22Rv1 (cell line): ENCODE data around the gene PEDS1.
A peak's percentile ranks its signal among the peaks of the same experiment; 100 is the strongest.

Experiments
- H3K27ac ChIP-seq: fragments of 450-650 bp; 2 replicates; pipeline ENCODE4 v1.5.1; 2017
- CTCF ChIP-seq: fragments of 450-650 bp; IDR thresholded peaks from 2 replicates; pipeline ENCODE4 v1.5.1; 2017; ENCODE audit warnings: mild to moderate bottlenecking
- ZFX ChIP-seq: fragments of 450-650 bp; IDR thresholded peaks from 2 replicates; pipeline ENCODE4 v1.6.1; 2017; ENCODE audit warnings: antibody characterized with exemption, borderline replicate concordance

PEDS1 gene

GRCh38 chr20:50112512-50113419 is 40.8 kb downstream of the PEDS1 start, which contains the start of gene UBE2V1:
TSS of gene UBE2V1 (minus strand) at chr20:50113150. CDS start at chr20:50113128, 22 bp downstream.
- peak within 1 kb of the TSS; percentile 81 for H3K27ac ChIP-seq
- no peak for TF ChIP-seq ZFX
- no peak for TF ChIP-seq CTCF

GRCh38 chr20:50111829-50112495 is 41.6 kb downstream of the PEDS1 start:
- TF ChIP-seq CTCF, result no peak
- no peak for TF ChIP-seq ZFX
- H3K27ac ChIP-seq, result peak overlapping the region; percentile 81; the same call in 1 of the 2 replicates

- 0 out of 2 replicates have a peak overlapping the region, but pooled peaks have one; percentile 29 for H3K27ac ChIP-seq
- TF ChIP-seq CTCF, result no peak
- no peak for TF ChIP-seq ZFX
Observed at GRCh38 chr20:50111120-50111828, 42.2 kb downstream of the PEDS1 start.

GRCh38 chr20:50110141-50111047 is 43.1 kb downstream of the PEDS1 start:
- no peak for TF ChIP-seq CTCF
- H3K27ac ChIP-seq, result peak overlapping the region; percentile 29; the same call in 1 of the 2 replicates

- TF ChIP-seq ZFX (no peak), CTCF (no peak)
- no peak overlapping the region for H3K27ac ChIP-seq
Observed at GRCh38 chr20:50108556-50109235, 44.8 kb downstream of the PEDS1 start.

- H3K27ac ChIP-seq, result no peak overlapping the region
Observed at GRCh38 chr20:50107796-50108331, 45.7 kb downstream of the PEDS1 start.

More at GRCh38 chr20:50107796-50108331, 45.7 kb downstream of the PEDS1 start:
- TF ChIP-seq CTCF, result no peak
- TF ChIP-seq ZFX, result no peak
